ENCODE measurements around the gene CADPS. TPM values are rescaled to one million over a fixed set of nuclear protein-coding genes. Genes with fewer than 3 reads are reported as not detected.

The CADPS gene
- total RNA-seq, 1 donor from 2014 or later: 1.3 TPM

DNA sequence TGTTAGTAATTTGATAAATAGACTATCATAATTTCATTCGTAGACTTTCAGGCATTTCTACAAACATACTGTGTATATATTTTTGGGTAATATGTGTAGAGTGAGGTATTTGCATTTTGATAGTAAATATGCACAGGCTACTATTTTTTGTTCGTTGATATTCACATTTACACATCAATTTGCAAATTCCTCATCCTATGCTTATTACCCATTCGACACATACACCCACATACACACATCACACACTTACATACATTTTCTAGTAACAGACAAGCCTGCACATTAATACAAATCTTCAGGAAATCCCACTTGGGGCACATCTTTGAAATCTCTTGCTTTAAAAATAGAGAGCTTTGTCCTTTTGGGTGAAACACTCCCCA, 373.9 kb downstream of the CADPS start:
- no peak for DNase-seq (ENCODE audit: low read depth)
- H3K4me3 ChIP-seq (ENCODE audit: low read depth, low read length): no peak overlapping the region
- TF ChIP-seq, protein P1, sequence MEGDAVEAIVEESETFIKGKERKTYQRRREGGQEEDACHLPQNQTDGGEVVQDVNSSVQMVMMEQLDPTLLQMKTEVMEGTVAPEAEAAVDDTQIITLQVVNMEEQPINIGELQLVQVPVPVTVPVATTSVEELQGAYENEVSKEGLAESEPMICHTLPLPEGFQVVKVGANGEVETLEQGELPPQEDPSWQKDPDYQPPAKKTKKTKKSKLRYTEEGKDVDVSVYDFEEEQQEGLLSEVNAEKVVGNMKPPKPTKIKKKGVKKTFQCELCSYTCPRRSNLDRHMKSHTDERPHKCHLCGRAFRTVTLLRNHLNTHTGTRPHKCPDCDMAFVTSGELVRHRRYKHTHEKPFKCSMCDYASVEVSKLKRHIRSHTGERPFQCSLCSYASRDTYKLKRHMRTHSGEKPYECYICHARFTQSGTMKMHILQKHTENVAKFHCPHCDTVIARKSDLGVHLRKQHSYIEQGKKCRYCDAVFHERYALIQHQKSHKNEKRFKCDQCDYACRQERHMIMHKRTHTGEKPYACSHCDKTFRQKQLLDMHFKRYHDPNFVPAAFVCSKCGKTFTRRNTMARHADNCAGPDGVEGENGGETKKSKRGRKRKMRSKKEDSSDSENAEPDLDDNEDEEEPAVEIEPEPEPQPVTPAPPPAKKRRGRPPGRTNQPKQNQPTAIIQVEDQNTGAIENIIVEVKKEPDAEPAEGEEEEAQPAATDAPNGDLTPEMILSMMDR (IDR thresholded peaks at IDR 0.05; ENCODE audit: insufficient read depth, low read length, severe bottlenecking): no peak
- H3K27me3 ChIP-seq (ENCODE audit: control insufficient read depth, insufficient read depth, low read length): no peaks in the 10 kb centered on the region
- FAIRE-seq: no peak
- no peaks in the 10 kb centered on the region for H3K36me3 ChIP-seq (ENCODE audit: control insufficient read depth, insufficient read depth, low read length)

- H3K27me3 ChIP-seq (ENCODE audit: control insufficient read depth, insufficient read depth, low read length): no peaks in the 10 kb centered on the region
- H3K36me3 ChIP-seq (ENCODE audit: control insufficient read depth, insufficient read depth, low read length): no peaks in the 10 kb centered on the region
- DNase-seq (ENCODE audit: low read depth): no peak
- TF ChIP-seq, protein P1 (IDR thresholded peaks at IDR 0.05; ENCODE audit: insufficient read depth, low read length, severe bottlenecking): no peak
- FAIRE-seq: no peak
- H3K4me3 ChIP-seq (ENCODE audit: low read depth, low read length): no peak overlapping the region
These were observed 374.5 kb downstream of the CADPS start for GRCh38 chr3:62500556-62501288.

DNA sequence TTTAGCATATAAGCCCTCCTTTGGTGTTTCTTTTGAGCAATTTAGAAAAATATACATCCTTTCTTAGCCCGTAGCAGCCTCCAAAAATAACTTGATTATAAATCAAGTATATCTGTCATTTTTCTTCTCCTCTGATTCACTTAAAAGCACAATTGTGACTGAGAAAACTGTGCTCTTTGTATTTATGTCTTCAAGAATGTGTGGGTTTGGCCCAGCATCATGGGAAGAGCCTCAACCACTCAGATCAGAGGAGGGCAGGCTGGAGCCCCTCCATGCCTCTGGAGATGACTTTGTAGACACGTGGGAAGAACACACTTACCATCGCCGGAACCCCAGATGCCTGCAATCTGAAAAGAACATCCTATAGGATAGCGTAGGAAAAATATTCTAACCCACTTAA, 378.1 kb downstream of the CADPS start:
- TF ChIP-seq, protein P1 (IDR thresholded peaks at IDR 0.05; ENCODE audit: insufficient read depth, low read length, severe bottlenecking): no peak
- Histone ChIP-seq H3K36me3 (ENCODE audit: control insufficient read depth, insufficient read depth, low read length) (no peaks in the 10 kb centered on the region), H3K27me3 (ENCODE audit: control insufficient read depth, insufficient read depth, low read length) (no peaks in the 10 kb centered on the region), H3K4me3 (ENCODE audit: low read depth, low read length) (no peak overlapping the region)
- no peak for FAIRE-seq
- DNase-seq (ENCODE audit: low read depth): no peak

DNA sequence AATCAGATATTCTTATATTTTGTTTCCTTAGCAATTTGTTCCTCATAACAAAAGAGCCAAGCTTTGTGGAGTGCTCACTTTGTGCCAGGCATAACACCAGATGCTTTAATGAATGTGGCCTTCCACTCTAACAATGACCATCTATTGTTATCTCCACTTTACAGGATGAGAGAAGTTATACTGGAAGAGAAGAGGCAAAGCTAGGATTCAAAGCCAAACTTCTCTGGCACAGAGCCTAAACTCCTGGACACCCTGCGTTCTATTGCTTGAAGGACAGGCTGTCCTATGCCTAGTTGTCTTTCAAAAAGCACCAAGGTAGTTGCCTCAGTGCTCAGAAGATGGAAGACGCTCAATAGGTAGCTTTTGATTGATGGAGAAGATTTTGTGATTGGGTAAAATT, 378.7 kb downstream of the CADPS start:
- Histone ChIP-seq H3K27me3 (ENCODE audit: control insufficient read depth, insufficient read depth, low read length) (no peaks in the 10 kb centered on the region), H3K36me3 (ENCODE audit: control insufficient read depth, insufficient read depth, low read length) (no peaks in the 10 kb centered on the region), H3K4me3 (ENCODE audit: low read depth, low read length) (no peak overlapping the region)
- TF ChIP-seq, protein P1 (IDR thresholded peaks at IDR 0.05; ENCODE audit: insufficient read depth, low read length, severe bottlenecking): no peak
- FAIRE-seq: no peak
- no peak for DNase-seq (ENCODE audit: low read depth)

GRCh38 chr3:62493109-62493801, 382.0 kb downstream of the CADPS start:
- no peaks in the 10 kb centered on the region for H3K36me3 ChIP-seq (ENCODE audit: control insufficient read depth, insufficient read depth, low read length)
- TF ChIP-seq, protein P1 (IDR thresholded peaks at IDR 0.05; ENCODE audit: insufficient read depth, low read length, severe bottlenecking): peak; percentile 34
- no peaks in the 10 kb centered on the region for H3K27me3 ChIP-seq (ENCODE audit: control insufficient read depth, insufficient read depth, low read length)
- no peak for DNase-seq (ENCODE audit: low read depth)
- no peak for FAIRE-seq
- no peak overlapping the region for H3K4me3 ChIP-seq (ENCODE audit: low read depth, low read length)

All from bronchial epithelial cell (primary cell).